BLaER1 treated with 17β-estradiol and CSF1 and Interleukin-3, amounts not matched to agents 10 nM and 100 nM (cell line): ENCODE measurements around the gene RBPJ.

ENCODE experiments used
- H3K27ac ChIP-seq, 11 experiments: shearing (Covaris generic); formaldehyde crosslinking; 2 replicates each; pipeline ENCODE4 v1.8.1; 2022
- H3K27me3 ChIP-seq, 11 experiments: shearing (Covaris generic); formaldehyde crosslinking; 2 replicates each; pipeline ENCODE4 v1.8.1; 2022
- H3K36me3 ChIP-seq, 11 experiments: shearing (Covaris generic); formaldehyde crosslinking; 2 replicates each; pipeline ENCODE4 v1.8.1; 2022
- H3K4me1 ChIP-seq, 10 experiments: shearing (Covaris generic); formaldehyde crosslinking; 2 replicates each; pipeline ENCODE4 v1.8.1; 2022
- H3K4me2 ChIP-seq, 11 experiments: shearing (Covaris generic); formaldehyde crosslinking; 2 replicates each; pipeline ENCODE4 v1.8.1; 2022
- H3K4me3 ChIP-seq, 10 experiments: shearing (Covaris generic); formaldehyde crosslinking; 2 replicates each; pipeline ENCODE4 v1.8.1; 2022
- H3K9ac ChIP-seq, 11 experiments: shearing (Covaris generic); formaldehyde crosslinking; 2 replicates each; pipeline ENCODE4 v1.8.1; 2022
- H3K9me3 ChIP-seq, 11 experiments: shearing (Covaris generic); formaldehyde crosslinking; replicated peaks in 1 of 11; 2 replicates each; pipeline ENCODE4 v1.8.1; 2022
- H4K20me1 ChIP-seq, 11 experiments: shearing (Covaris generic); formaldehyde crosslinking; 2 replicates each; pipeline ENCODE4 v1.8.1; 2022
- Cebpa-rat ChIP-seq, 11 experiments: shearing (Covaris generic); IDR thresholded peaks; 2 replicates each; pipeline ENCODE4 v1.8.1; 2022

RBPJ gene

DNA sequence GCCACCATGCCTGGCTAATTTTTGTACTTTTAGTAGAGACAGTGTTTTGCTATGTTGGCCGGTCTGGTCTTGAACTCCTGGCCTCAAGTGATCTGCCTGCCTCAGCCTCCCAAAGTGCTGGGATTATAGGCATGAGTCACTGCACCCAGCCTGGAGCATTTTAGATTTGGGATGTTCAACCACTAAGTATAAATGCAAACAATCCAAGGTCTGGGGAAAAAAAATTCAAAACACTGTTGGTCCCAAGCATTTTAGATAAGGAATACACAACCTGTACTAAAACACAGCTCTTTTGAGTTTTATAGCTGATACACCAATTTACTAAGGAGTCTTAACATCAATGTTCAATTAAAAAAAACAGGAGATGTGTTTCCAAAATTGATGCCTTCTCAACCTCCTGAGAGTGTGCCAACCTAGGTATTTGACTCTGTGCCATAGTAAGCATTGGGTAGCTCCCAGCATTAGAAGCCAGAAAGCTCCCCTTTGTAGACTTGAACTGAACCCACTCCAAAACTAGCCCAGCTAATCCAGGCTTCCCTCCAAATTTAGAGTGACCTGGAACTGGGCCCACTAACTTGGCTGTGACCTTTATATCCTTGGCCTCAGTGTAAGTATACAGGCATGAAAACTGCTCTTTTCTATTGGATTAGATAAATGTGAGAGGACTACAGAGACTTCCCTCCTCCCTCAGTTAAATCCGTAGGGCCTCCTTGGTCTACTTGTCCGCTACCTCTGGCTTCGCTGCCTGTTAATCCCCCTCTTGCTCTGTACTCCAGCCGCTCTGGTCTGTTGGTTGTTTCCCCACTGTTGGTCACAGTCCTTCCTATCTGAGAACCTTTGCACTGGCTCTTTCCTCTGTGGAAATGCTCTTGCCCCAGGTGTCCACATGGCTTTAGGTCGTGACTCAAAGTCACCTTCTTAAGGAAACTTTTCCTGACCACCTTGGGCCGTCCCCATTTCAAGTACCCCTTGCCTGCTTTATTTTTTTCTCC lies 91.9 kb downstream of the RBPJ start:
- peaks cover 5 to 100% (median 27%) of the 10 kb centered on the region in 11 experiments; a peak in 18 of 22 replicates for H4K20me1 ChIP-seq

DNA sequence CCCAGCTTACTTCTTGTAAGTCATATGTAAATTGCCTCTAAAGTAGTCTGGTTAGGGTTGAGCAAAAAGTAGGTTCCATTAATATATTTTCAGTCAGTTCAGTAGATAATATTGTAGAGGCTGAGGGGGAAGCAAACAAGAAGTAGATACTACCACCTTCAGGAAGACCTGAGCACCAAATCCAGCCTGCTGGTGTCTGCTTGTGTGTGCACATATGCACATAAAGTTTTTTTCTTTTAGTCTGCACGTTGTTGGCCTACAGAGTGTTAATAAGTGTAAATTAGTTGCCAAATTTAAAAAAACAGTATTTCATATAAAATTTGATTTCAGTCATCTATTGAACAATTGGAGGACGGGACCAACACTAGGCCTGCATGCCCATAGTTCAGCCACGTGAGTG lies 92.8 kb downstream of the RBPJ start:
- TF ChIP-seq Cebpa-rat (IDR thresholded peaks at IDR 0.05) = no peak
- no peak overlapping the region for H3K27ac ChIP-seq
- peaks cover 52 to 98% (median 67%) of the 10 kb centered on the region in 11 experiments for H3K36me3 ChIP-seq

More for the DNA sequence above, 91.9 kb downstream of the RBPJ start:
- Histone ChIP-seq H3K36me3 (peaks cover 51 to 98% (median 75%) of the 10 kb centered on the region in 11 experiments), H3K9me3 (peaks cover 0 to 5% (median 0%) of the 10 kb centered on the region in 11 experiments; a peak in 3 of 22 replicates), H3K27me3 (no peaks in the 10 kb centered on the region), H3K9ac (no peak overlapping the region), H3K4me2 (no peak overlapping the region), H3K27ac (no peak overlapping the region), H3K4me3 (no peak overlapping the region), H3K4me1 (peaks cover 0 to 31% (median under 1%) of the 10 kb centered on the region in 10 experiments; a peak in 6 of 20 replicates)
- TF ChIP-seq Cebpa-rat (IDR thresholded peaks at IDR 0.05) = no peak

GRCh38 chr4:26418107-26418506 lies 97.3 kb downstream of the RBPJ start:
- no peaks in the 10 kb centered on the region for H3K27me3 ChIP-seq
- peaks cover 0 to 100% (median 18%) of the 10 kb centered on the region in 11 experiments; a peak in 16 of 22 replicates for H4K20me1 ChIP-seq
- peaks cover 70 to 98% (median 87%) of the 10 kb centered on the region in 11 experiments for H3K36me3 ChIP-seq
- TF ChIP-seq Cebpa-rat (IDR thresholded peaks at IDR 0.05) = no peak
- H3K4me3 ChIP-seq = no peak overlapping the region
- H3K4me1 ChIP-seq = peaks cover 0 to 8% (median 0%) of the 10 kb centered on the region in 10 experiments; a peak in 2 of 20 replicates
- H3K27ac ChIP-seq = no peak overlapping the region
- peaks cover 0 to 14% (median 0%) of the 10 kb centered on the region in 11 experiments; a peak in 2 of 22 replicates for H3K9me3 ChIP-seq
- H3K9ac ChIP-seq = no peak overlapping the region
- H3K4me2 ChIP-seq = no peak overlapping the region

More for the DNA sequence above, 92.8 kb downstream of the RBPJ start:
- Histone ChIP-seq H3K27me3 (no peaks in the 10 kb centered on the region), H3K4me2 (no peak overlapping the region), H3K9me3 (no peaks in the 10 kb centered on the region), H3K9ac (no peak overlapping the region), H4K20me1 (peaks cover 5 to 100% (median 27%) of the 10 kb centered on the region in 11 experiments; a peak in 18 of 22 replicates), H3K4me3 (no peak overlapping the region), H3K4me1 (peaks cover 0 to 22% (median 0%) of the 10 kb centered on the region in 10 experiments; a peak in 6 of 20 replicates)

DNA sequence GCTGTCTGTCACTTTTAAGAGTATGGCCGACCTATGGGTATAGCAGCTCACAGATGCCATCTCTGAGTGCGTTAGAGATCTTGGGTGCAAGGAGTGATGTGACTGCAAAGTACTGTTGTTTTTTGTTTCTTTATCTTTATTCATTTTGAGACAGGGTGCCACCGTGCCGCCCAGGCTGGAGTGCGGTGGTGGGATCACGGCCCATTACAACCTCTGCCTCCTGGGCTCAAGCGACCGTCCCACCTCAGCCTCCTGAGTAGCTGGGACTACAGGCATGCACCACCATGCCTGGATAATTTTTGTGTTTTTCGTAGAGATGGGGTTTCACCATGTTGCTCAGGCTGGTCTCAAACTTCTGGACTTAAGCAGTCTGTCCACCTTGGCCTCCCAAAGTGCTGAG lies 98.0 kb downstream of the RBPJ start:
- peaks cover 0 to 100% (median 18%) of the 10 kb centered on the region in 11 experiments; a peak in 15 of 22 replicates for H4K20me1 ChIP-seq
- peaks cover 0 to 8% (median 0%) of the 10 kb centered on the region in 10 experiments; a peak in 2 of 20 replicates for H3K4me1 ChIP-seq
- H3K4me2 ChIP-seq = no peak overlapping the region
- no peak overlapping the region for H3K4me3 ChIP-seq
- H3K36me3 ChIP-seq = peaks cover 70 to 98% (median 92%) of the 10 kb centered on the region in 11 experiments
- no peak overlapping the region for H3K9ac ChIP-seq
- peaks cover 0 to 14% (median 0%) of the 10 kb centered on the region in 11 experiments; a peak in 2 of 22 replicates for H3K9me3 ChIP-seq
- no peaks in the 10 kb centered on the region for H3K27me3 ChIP-seq
- no peak for TF ChIP-seq Cebpa-rat (IDR thresholded peaks at IDR 0.05)
- no peak overlapping the region for H3K27ac ChIP-seq

DNA sequence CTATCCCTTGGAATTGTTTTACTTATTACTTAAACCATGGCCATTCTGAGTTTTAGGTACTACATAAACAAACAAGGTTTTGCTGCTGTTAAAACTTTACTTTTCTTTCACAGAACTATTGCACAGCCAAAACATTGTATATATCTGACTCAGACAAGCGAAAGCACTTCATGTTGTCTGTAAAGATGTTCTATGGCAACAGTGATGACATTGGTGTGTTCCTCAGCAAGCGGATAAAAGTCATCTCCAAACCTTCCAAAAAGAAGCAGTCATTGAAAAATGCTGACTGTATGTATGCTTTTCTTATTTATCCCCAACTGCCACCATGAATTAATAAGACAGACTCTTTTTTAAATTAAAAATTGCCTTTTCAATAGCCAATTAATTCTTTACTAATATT lies 99.6 kb downstream of the RBPJ start:
- no peak overlapping the region for H3K4me3 ChIP-seq
- H3K9ac ChIP-seq = no peak overlapping the region
- H4K20me1 ChIP-seq = peaks cover 0 to 100% (median 8%) of the 10 kb centered on the region in 11 experiments; a peak in 8 of 22 replicates
- no peak overlapping the region for H3K27ac ChIP-seq
- no peak overlapping the region for H3K4me2 ChIP-seq
- peaks cover 0 to 14% (median 0%) of the 10 kb centered on the region in 11 experiments; a peak in 2 of 22 replicates for H3K9me3 ChIP-seq
- peaks cover 0 to 8% (median 0%) of the 10 kb centered on the region in 10 experiments; a peak in 2 of 20 replicates for H3K4me1 ChIP-seq
- TF ChIP-seq Cebpa-rat (IDR thresholded peaks at IDR 0.05) = no peak
- H3K36me3 ChIP-seq = peaks cover 71 to 98% (median 90%) of the 10 kb centered on the region in 11 experiments
- H3K27me3 ChIP-seq = no peaks in the 10 kb centered on the region

DNA sequence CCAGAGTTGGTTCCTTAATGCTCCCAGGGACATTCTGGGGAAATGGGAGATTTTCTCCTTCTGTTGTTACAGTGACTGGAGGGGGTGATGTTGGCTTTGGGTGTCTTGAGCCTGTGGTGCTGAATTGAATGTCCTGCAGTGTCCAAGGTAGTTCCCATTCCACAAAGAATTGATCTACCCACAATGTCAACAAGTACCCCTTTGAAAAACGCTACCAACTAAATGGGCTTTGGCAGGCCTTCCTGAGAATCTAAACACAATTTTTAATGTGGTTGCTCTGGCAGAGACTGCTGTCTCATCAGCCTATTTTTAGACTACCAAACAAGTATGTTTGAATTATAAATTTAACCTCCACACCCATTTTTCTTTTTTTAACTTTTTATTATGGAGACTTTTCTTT lies 100.1 kb downstream of the RBPJ start:
- Histone ChIP-seq H3K4me3 (no peak overlapping the region), H3K27ac (no peak overlapping the region), H4K20me1 (peaks cover 0 to 100% (median 8%) of the 10 kb centered on the region in 11 experiments; a peak in 8 of 22 replicates), H3K9me3 (peaks cover 0 to 14% (median 0%) of the 10 kb centered on the region in 11 experiments; a peak in 2 of 22 replicates), H3K36me3 (peaks cover 71 to 98% (median 90%) of the 10 kb centered on the region in 11 experiments), H3K27me3 (no peaks in the 10 kb centered on the region), H3K4me2 (no peak overlapping the region), H3K4me1 (peaks cover 0 to 8% (median 0%) of the 10 kb centered on the region in 10 experiments; a peak in 2 of 20 replicates), H3K9ac (no peak overlapping the region)
- no peak for TF ChIP-seq Cebpa-rat (IDR thresholded peaks at IDR 0.05)

GRCh38 chr4:26424153-26424552 lies 103.3 kb downstream of the RBPJ start:
- H4K20me1 ChIP-seq = peaks cover 0 to 100% (median 3%) of the 10 kb centered on the region in 11 experiments; a peak in 9 of 22 replicates
- peaks cover 81 to 98% (median 92%) of the 10 kb centered on the region in 11 experiments for H3K36me3 ChIP-seq
- no peaks in the 10 kb centered on the region for H3K27me3 ChIP-seq
- H3K4me2 ChIP-seq = no peak overlapping the region
- no peak overlapping the region for H3K9ac ChIP-seq
- TF ChIP-seq Cebpa-rat (IDR thresholded peaks at IDR 0.05) = no peak
- peaks cover 0 to 14% (median 0%) of the 10 kb centered on the region in 11 experiments; a peak in 2 of 22 replicates for H3K9me3 ChIP-seq
- no peak overlapping the region for H3K27ac ChIP-seq
- H3K4me1 ChIP-seq = peaks cover 0 to 22% (median 3%) of the 10 kb centered on the region in 10 experiments; a peak in 9 of 20 replicates
- H3K4me3 ChIP-seq = no peak overlapping the region

DNA sequence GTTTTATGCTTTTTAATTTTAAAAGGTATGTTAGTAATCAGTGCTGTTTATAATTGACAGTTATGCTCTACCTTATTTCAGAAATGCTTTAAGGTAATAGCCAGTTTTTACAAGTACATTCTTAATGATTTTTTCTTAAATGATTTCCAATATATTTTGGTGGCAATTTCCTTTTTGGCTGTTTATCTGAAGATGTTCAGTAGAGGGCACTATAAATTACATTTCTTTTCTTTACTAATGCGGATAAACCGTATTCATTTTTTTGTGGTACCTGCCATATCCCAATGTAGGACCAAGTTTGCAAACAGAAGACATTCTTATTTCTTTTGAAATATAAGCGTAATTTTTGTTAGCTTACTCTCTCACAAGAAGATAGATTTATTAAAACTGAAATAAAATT lies 104.0 kb downstream of the RBPJ start:
- H3K36me3 ChIP-seq = peaks cover 88 to 99% (median 95%) of the 10 kb centered on the region in 11 experiments
- peaks cover 0 to 14% (median 0%) of the 10 kb centered on the region in 11 experiments; a peak in 2 of 22 replicates for H3K9me3 ChIP-seq
- peaks cover 0 to 22% (median 2%) of the 10 kb centered on the region in 10 experiments; a peak in 8 of 20 replicates for H3K4me1 ChIP-seq
- no peak for TF ChIP-seq Cebpa-rat (IDR thresholded peaks at IDR 0.05)
- H3K27ac ChIP-seq = no peak overlapping the region
- no peak overlapping the region for H3K4me2 ChIP-seq
- H4K20me1 ChIP-seq = peaks cover 0 to 100% (median 3%) of the 10 kb centered on the region in 11 experiments; a peak in 9 of 22 replicates
- H3K27me3 ChIP-seq = no peaks in the 10 kb centered on the region
- no peak overlapping the region for H3K4me3 ChIP-seq
- H3K9ac ChIP-seq = no peak overlapping the region
